NCI-H460 (cell line): Measurements from ENCODE around the gene CASD1. TPM values are rescaled to one million over a fixed set of nuclear protein-coding genes. Genes with fewer than 3 reads are reported as not detected.

Experiments
- DNase-seq: peaks from one replicate; pipeline ENCODE4 v3.0.0-alpha.2; 2016; ENCODE audit warnings: low read depth; ENCODE audit errors: extremely low read depth
- polyA plus RNA-seq: library from polyadenylated mRNA; depleted of rRNA; stranded (reverse); fragments of >200 nt; gene quantifications from 2 replicates; pipeline ENCODE4 v1.2.3, GENCODE V29; 2014; cell fraction: nucleus; rRNA removed
- total RNA-seq: library from RNA; depleted of rRNA; stranded (reverse); fragments of >200 nt; shearing (Covaris generic); gene quantifications from 2 replicates; pipeline ENCODE4 v1.2.3, GENCODE V29; 2014; rRNA removed

The CASD1 gene
- total RNA-seq = 8.9 and 10.5 TPM in 2 replicates
- polyA plus RNA-seq = 17.2 and 18.6 TPM in 2 replicates

- DNase-seq = no peak
Observed at GRCh38 chr7:94509264-94509886, at the start of gene CASD1. Gene CASD1, plus strand, starts transcription at chr7:94509809. Its CDS starts 276 bp downstream, at chr7:94510085.

GRCh38 chr7:94466516-94466915, 43.1 kb upstream of the CASD1 start:
- DNase-seq = no peak

GRCh38 chr7:94471604-94472003, 38.0 kb upstream of the CASD1 start:
- no peak for DNase-seq

- no peak for DNase-seq
Observed at GRCh38 chr7:94472608-94473007, 37.0 kb upstream of the CASD1 start.

GRCh38 chr7:94476251-94476840, 33.3 kb upstream of the CASD1 start:
- no peak for DNase-seq

GRCh38 chr7:94477878-94478277, 31.7 kb upstream of the CASD1 start:
- no peak for DNase-seq

- DNase-seq = no peak
Observed at GRCh38 chr7:94478648-94479214, 30.9 kb upstream of the CASD1 start.

GRCh38 chr7:94481279-94481678, 28.3 kb upstream of the CASD1 start:
- no peak for DNase-seq

- DNase-seq = no peak
Observed at GRCh38 chr7:94482796-94483195, 26.8 kb upstream of the CASD1 start.

- no peak for DNase-seq
Observed at GRCh38 chr7:94483843-94484242, 25.8 kb upstream of the CASD1 start.

- DNase-seq = no peak
Observed at GRCh38 chr7:94486216-94486615, 23.4 kb upstream of the CASD1 start.

GRCh38 chr7:94491410-94491809, 18.2 kb upstream of the CASD1 start:
- DNase-seq = no peak

GRCh38 chr7:94492601-94493000, 17.0 kb upstream of the CASD1 start:
- DNase-seq = no peak

GRCh38 chr7:94497874-94498670, 11.5 kb upstream of the CASD1 start:
- no peak for DNase-seq

GRCh38 chr7:94498918-94499317, 10.7 kb upstream of the CASD1 start:
- no peak for DNase-seq

- no peak for DNase-seq
Observed at GRCh38 chr7:94507462-94507861, 2.1 kb upstream of the CASD1 start.

- DNase-seq = no peak
Observed at GRCh38 chr7:94507962-94508361, 1.6 kb upstream of the CASD1 start.

- peak; percentile 41 for DNase-seq
Observed at GRCh38 chr7:94509887-94510581, 425 bp downstream of the CASD1 start.

- no peak for DNase-seq
Observed at GRCh38 chr7:94510582-94511496, 1.2 kb downstream of the CASD1 start.

- no peak for DNase-seq
Observed at GRCh38 chr7:94511718-94512117, 2.1 kb downstream of the CASD1 start.
